ENCODE results near the gene ALDH1A1. TPM values are rescaled to one million over a fixed set of nuclear protein-coding genes. Genes with fewer than 3 reads are reported as not detected.

ALDH1A1 gene
- polyA plus RNA-seq, 3 donors: 28.6 to 117 (median 105) TPM

DNA sequence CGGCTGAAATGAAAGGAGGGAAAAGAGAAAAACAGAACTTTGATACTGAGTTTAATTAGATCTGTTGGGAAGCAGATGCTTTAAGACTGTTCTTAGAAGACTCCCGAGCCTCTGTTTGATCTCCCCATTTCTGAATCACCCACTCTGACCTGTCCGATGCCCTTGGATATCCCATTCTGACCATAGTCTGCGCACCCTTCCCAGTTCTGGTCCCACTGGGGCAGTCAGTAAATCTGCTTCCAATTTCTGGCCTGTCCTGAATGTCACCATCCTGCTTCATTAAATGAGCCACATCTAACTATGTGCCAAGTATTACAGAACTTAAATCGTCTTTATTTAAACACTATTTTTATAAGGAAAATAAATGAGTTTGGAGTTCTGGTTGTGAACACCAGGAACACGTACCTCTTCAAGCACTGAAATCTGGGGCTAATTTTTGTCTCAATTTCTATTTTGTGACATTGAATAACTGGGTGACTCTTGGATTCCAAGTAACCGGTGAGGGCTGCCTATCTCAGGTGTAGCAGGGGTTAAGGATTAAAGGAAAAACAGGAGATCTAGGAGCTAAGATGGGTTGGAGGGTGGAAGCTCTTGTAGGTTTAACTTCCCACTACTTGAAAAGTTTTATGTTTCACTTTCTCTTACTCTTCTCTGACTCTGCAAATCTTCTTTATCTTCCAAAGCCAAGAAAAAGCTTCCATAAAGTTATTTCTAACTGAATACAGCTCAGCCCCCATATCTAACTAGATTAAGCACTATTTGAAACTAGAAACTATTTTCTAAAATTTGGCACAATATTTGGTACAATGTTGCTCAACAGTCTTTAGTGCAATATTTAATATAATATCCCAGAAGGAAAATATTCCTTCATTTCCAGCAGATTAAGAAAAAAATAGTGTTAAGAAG lies 40.1 kb downstream of the ALDH1A1 start:
- intact Hi-C loops (cut with micrococcal nuclease): no loop called here
- no peaks in the 10 kb centered on the region for H3K27me3 ChIP-seq (ENCODE audit: control insufficient read depth in 2 of 2, insufficient read depth in 2 of 2, low read length in 2 of 2)
- no peak overlapping the region for H3K27ac ChIP-seq (ENCODE audit: low read depth in 1 of 2, low read length in 2 of 2)
- H3K4me3 Mint-ChIP-seq: peak overlapping the region in 1 of 2 donors; percentile 6
- no peaks in the 10 kb centered on the region for H3K4me1 ChIP-seq (ENCODE audit: control insufficient read depth in 1 of 2, insufficient read depth in 2 of 2, low read length in 2 of 2)
- H3K4me2 ChIP-seq (replicated peaks; ENCODE audit: extremely low read depth, low read length, poor library complexity, severe bottlenecking): no peak overlapping the region
- 100% methylated on average over 2 of the region's 7 CpGs for WGBS (ENCODE audit: insufficient coverage)
- no peak for DNase-seq
- TF ChIP-seq, protein P1, sequence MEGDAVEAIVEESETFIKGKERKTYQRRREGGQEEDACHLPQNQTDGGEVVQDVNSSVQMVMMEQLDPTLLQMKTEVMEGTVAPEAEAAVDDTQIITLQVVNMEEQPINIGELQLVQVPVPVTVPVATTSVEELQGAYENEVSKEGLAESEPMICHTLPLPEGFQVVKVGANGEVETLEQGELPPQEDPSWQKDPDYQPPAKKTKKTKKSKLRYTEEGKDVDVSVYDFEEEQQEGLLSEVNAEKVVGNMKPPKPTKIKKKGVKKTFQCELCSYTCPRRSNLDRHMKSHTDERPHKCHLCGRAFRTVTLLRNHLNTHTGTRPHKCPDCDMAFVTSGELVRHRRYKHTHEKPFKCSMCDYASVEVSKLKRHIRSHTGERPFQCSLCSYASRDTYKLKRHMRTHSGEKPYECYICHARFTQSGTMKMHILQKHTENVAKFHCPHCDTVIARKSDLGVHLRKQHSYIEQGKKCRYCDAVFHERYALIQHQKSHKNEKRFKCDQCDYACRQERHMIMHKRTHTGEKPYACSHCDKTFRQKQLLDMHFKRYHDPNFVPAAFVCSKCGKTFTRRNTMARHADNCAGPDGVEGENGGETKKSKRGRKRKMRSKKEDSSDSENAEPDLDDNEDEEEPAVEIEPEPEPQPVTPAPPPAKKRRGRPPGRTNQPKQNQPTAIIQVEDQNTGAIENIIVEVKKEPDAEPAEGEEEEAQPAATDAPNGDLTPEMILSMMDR (IDR thresholded peaks at IDR 0.05): no peak
- H3K9me3 ChIP-seq (replicated peaks in 1 of 2; ENCODE audit: control insufficient read depth in 1 of 2, insufficient read depth in 1 of 2, low read length in 2 of 2): no peaks in the 10 kb centered on the region
- peak overlapping the region in 2 of 7 donors; percentile 10 to 70 for H3K27ac Mint-ChIP-seq
- H3K27me3 Mint-ChIP-seq (ENCODE audit: low read depth in 3 of 3): peaks cover 0 to 2% (median 0%) of the 10 kb centered on the region in 3 donors
- H3K4me1 Mint-ChIP-seq: peaks cover 8% of the 10 kb centered on the region
- no peaks in the 10 kb centered on the region for H3K79me2 ChIP-seq (ENCODE audit: insufficient read depth, low read length)
- no peak overlapping the region for H2AFZ ChIP-seq (ENCODE audit: insufficient read depth, low read depth, low read length, poor library complexity, severe bottlenecking)
- H4K20me1 ChIP-seq (ENCODE audit: insufficient read depth, low read length): no peaks in the 10 kb centered on the region
- H3K9ac ChIP-seq (ENCODE audit: insufficient read depth, low read length, poor library complexity, severe bottlenecking): no peak overlapping the region
- H3K9me3 Mint-ChIP-seq: peaks cover 0 to 1% (median 0%) of the 10 kb centered on the region in 7 donors
- peaks cover 51 to 56% of the 10 kb centered on the region in 2 donors for H3K36me3 Mint-ChIP-seq
- H3K36me3 ChIP-seq (replicated peaks in 1 of 2; ENCODE audit: control insufficient read depth in 1 of 2, insufficient read depth in 2 of 2, low read length in 2 of 2): peaks cover 3 to 18% of the 10 kb centered on the region in 2 donors
- no peak overlapping the region for H3K4me3 ChIP-seq (replicated peaks in 1 of 3; ENCODE audit: low read depth in 2 of 3, low read length in 3 of 3)

DNA sequence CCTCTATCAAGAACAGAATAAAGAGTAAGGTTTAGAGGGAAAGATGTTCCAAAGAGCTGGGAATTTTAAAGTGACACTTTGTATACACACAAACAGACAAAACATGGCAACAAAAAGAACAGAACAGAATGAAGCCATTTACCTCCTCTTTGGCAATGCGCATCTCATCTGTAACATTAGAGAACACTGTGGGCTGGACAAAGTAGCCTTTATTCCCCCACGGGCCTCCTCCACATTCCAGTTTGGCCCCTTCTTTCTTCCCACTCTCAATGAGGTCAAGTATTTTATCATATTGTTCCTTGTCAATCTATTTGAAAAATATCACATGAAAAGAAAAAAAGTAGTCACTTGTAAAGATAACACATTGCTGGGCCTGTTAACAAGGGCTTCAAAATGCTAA lies 41.0 kb downstream of the ALDH1A1 start:
- Histone ChIP-seq H3K9me3 (replicated peaks in 1 of 2; ENCODE audit: control insufficient read depth in 1 of 2, insufficient read depth in 1 of 2, low read length in 2 of 2) (no peaks in the 10 kb centered on the region), H2AFZ (ENCODE audit: insufficient read depth, low read depth, low read length, poor library complexity, severe bottlenecking) (no peak overlapping the region), H3K4me2 (replicated peaks; ENCODE audit: extremely low read depth, low read length, poor library complexity, severe bottlenecking) (no peak overlapping the region), H4K20me1 (ENCODE audit: insufficient read depth, low read length) (no peaks in the 10 kb centered on the region), H3K27me3 (ENCODE audit: control insufficient read depth in 2 of 2, insufficient read depth in 2 of 2, low read length in 2 of 2) (no peaks in the 10 kb centered on the region), H3K27ac (ENCODE audit: low read depth in 1 of 2, low read length in 2 of 2) (no peak overlapping the region), H3K4me3 (replicated peaks in 1 of 3; ENCODE audit: low read depth in 2 of 3, low read length in 3 of 3) (no peak overlapping the region), H3K79me2 (ENCODE audit: insufficient read depth, low read length) (no peaks in the 10 kb centered on the region), H3K9ac (ENCODE audit: insufficient read depth, low read length, poor library complexity, severe bottlenecking) (no peak overlapping the region), H3K4me1 (ENCODE audit: control insufficient read depth in 1 of 2, insufficient read depth in 2 of 2, low read length in 2 of 2) (peaks cover 4 to 7% of the 10 kb centered on the region in 2 donors), H3K36me3 (replicated peaks in 1 of 2; ENCODE audit: control insufficient read depth in 1 of 2, insufficient read depth in 2 of 2, low read length in 2 of 2) (peaks cover under 1 to 18% of the 10 kb centered on the region in 2 donors)
- no peak overlapping the region for H3K4me3 Mint-ChIP-seq
- H3K9me3 Mint-ChIP-seq: peaks cover 0 to 1% (median 0%) of the 10 kb centered on the region in 7 donors
- WGBS (ENCODE audit: insufficient coverage): 100% methylated on average over 1 of the region's 2 CpGs
- TF ChIP-seq, protein P1 (IDR thresholded peaks at IDR 0.05): no peak
- H3K27me3 Mint-ChIP-seq (ENCODE audit: low read depth in 3 of 3): peaks cover 0 to 2% (median 0%) of the 10 kb centered on the region in 3 donors
- intact Hi-C loops (cut with micrococcal nuclease): no loop called here
- DNase-seq: no peak
- H3K27ac Mint-ChIP-seq: no peak overlapping the region
- peaks cover 15% of the 10 kb centered on the region for H3K4me1 Mint-ChIP-seq
- H3K36me3 Mint-ChIP-seq: peaks cover 50 to 58% of the 10 kb centered on the region in 2 donors

All from CD14-positive monocyte (primary cell).